Activated naive CD4-positive, alpha-beta T cell treated with anti-CD3 and anti-CD28 coated beads, Interleukin-2, amount 50 U/mL, for 72 hours (primary cell): ENCODE results near the gene GPC6. TPM values are rescaled to one million over a fixed set of nuclear protein-coding genes. Genes with fewer than 3 reads are reported as not detected.

Experiments
- ATAC-seq, 2 donors: fragments of 150-1000 bp; cut with Tn5 transposase; 2 replicates each; pipeline ENCODE4 v1.10.0; 2021; ENCODE audit warnings: mild to moderate bottlenecking in 2 of 2, moderate library complexity in 2 of 2
- DNase-seq, 2 donors: peaks; one replicate each; pipeline ENCODE4 v3.0.0; 2021 to 2022; ENCODE audit warnings: low spot score in 2 of 2
- H3K27ac Mint-ChIP-seq, 2 donors: one replicate each; pipeline ENCODE4 v1.8.0; 2022; ENCODE audit warnings: mild to moderate bottlenecking in 2 of 2, mixed read lengths in 2 of 2
- H3K36me3 Mint-ChIP-seq, 2 donors: one replicate each; pipeline ENCODE4 v1.8.0; 2022; ENCODE audit warnings: mixed read lengths in 2 of 2
- H3K9me3 Mint-ChIP-seq, 2 donors: one replicate each; pipeline ENCODE4 v1.8.0; 2022; ENCODE audit warnings: mixed read lengths in 2 of 2
- total RNA-seq, 2 donors: library from RNA; stranded (reverse); gene quantifications; one replicate each; pipeline ENCODE4 v1.2.3, GENCODE V29; 2022

Gene GPC6
- total RNA-seq, 2 donors from 2014 or later = not detected

DNA sequence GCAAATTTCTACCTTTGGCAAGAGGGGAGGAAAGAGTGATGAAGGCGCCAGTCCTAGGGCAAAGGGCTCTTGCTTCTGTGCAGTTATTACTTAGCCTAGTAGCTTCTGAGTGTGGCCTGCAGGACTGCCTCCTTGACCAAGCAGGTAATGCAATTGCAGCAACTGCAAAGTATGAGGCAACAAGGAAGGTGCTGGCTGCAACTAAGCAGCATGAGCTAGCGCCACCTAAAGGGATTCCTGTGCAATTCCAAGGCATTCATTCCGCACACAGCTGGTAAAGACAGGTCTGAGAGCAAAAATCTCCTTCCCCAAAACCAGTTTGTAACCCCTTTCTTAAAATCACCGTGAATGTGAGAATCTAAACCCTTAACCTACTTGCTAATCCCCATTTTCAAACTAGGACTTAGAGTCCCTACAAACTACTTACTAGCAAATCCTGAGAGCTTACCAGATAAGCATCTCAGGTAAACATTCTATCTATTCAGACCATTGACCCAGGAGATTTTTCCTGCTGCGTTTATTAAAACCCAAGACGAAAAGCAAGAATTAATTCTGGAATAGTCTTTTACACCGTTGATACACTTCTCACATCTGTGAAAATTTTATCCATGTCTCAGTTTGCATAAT, 1190.0 kb downstream of the GPC6 start:
- peaks cover 16 to 32% of the 10 kb centered on the region in 2 donors for H3K36me3 Mint-ChIP-seq
- H3K27ac Mint-ChIP-seq = no peak overlapping the region
- DNase-seq (no peak), ATAC-seq (no peak)
- peaks cover 10 to 20% of the 10 kb centered on the region in 2 donors for H3K9me3 Mint-ChIP-seq

DNA sequence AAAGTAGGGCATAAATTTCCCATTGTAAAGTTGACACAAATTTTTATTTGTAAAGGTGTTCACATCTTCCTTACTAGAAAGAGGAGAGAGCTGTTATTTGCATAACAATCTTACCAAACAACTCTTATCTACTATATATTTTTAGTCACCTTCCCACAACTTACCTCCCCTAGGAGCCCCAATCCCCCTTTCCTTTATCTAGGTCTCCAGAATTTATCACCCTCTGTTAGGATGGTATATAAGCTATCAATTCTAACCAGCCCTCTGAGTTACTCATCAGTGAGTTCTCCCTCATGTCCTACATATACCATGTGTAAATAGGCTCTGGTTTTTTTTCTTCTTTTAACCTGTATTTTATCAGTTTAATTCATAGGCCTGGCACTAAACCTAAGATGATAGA, 1190.7 kb downstream of the GPC6 start:
- Mint-ChIP-seq H3K27ac (no peak overlapping the region), H3K9me3 (peaks cover 12 to 23% of the 10 kb centered on the region in 2 donors), H3K36me3 (peaks cover 16 to 37% of the 10 kb centered on the region in 2 donors)
- ATAC-seq (no peak), DNase-seq (no peak)

DNA sequence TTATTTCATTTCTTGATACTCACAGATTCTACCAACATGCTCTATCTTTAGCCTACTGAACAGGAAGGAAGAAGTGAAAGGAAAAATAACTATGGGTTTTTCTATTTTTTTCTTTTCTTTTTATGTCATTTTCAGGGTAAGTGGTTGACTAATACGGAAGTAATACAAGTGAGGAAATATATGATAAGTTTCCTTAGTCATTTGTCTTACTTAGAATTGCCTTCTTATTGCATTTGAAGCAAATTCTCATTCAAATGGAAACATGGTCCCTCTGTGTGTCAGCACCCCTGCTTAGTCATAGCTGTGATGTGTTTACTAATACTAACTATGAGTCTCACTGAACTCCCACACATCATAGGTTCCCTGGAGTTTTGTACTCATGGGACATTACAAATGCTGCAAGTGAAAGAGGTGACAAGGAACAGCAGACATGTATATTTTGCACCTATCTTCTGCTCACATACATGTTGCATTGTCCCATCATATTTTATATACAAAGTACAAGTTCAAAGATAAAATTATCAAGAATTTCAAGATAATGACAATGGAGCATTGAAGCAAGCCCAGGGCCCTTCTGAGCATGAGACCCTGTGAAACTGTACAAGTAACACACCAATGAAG, 1192.8 kb downstream of the GPC6 start:
- H3K27ac Mint-ChIP-seq = peak overlapping the region; percentile 94 to 95
- ATAC-seq (peak; percentile 97 to 98), DNase-seq (peak in 1 of 2 donors; percentile 45)
- H3K9me3 Mint-ChIP-seq = peaks cover 12 to 23% of the 10 kb centered on the region in 2 donors
- H3K36me3 Mint-ChIP-seq = peaks cover 16 to 37% of the 10 kb centered on the region in 2 donors

DNA sequence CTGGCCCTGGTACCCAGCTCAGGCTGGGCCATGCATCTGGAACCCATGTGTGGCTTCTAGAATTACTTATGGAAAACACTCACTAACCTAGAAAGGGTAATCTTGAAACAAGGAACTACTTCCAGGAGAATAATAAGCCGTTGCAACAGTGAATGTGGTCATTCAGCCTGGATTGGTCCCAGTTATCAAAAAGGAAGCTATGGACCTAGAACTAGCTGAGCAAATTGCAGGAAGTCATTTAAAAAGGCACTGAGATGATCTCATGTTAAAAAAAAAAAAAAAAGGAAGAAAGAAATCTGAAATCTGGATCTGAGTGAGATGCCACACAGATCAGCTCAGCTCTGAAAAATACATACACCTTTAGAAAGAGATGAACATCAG, 1193.3 kb downstream of the GPC6 start:
- no peak for DNase-seq
- Mint-ChIP-seq H3K9me3 (peaks cover 12 to 23% of the 10 kb centered on the region in 2 donors), H3K27ac (peak overlapping the region; percentile 72 to 94), H3K36me3 (peaks cover 16 to 37% of the 10 kb centered on the region in 2 donors)
- peak in 1 of 2 donors; percentile 2 for ATAC-seq

DNA sequence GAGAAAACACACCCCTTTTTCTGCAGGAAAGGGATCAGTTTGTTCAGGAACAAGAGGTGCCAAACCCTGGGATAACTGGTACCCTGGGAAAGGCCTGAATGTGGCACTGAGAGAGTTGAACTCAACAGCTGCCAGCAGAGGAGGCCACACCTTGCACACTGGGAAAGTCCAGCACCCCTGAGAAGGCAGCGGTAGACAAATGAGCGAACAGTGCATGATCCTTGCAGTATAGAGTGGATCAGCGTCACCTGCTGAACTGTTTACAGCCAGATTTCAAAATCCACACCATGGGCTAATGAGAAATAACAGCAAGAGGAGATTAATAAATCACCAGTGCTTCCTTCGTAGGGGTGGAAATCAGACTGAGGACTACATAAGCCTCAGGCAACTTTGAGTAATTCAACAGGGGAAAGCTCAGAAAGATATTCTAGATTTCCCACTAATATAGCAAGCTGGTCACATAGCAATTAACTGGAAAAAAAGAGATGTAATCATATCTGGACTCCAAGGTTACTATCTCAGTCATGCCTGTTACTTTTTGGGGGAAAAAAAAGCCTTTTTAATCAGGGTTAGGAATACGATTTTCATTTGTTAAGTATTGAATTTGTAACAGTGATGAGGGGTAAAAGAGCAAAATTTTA, 1200.8 kb downstream of the GPC6 start:
- ATAC-seq = no peak
- H3K36me3 Mint-ChIP-seq = no peaks in the 10 kb centered on the region
- no peak overlapping the region for H3K27ac Mint-ChIP-seq
- DNase-seq = no peak
- no peaks in the 10 kb centered on the region for H3K9me3 Mint-ChIP-seq

DNA sequence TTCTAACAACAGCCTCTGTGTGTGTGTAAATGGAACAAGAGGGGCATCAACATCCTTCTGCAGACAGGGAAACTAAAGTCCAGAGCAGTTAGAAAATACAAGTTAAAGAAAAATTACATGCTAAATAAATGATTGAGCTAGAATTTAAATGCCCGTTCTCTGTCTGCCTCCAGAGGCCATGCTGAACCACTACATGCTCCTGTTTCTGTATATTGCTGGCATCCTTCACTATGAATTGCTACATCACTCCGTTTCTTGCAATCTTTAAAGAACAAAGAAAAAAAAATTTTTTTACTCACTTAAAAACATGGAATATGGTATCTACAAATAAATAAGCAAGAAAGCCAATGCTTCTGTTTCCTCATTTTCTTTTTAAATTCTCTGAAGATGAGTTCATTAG, 1205.0 kb downstream of the GPC6 start:
- Mint-ChIP-seq H3K36me3 (no peaks in the 10 kb centered on the region), H3K9me3 (no peaks in the 10 kb centered on the region), H3K27ac (peak overlapping the region in 1 of 2 donors; percentile 49)
- DNase-seq (no peak), ATAC-seq (no peak)

DNA sequence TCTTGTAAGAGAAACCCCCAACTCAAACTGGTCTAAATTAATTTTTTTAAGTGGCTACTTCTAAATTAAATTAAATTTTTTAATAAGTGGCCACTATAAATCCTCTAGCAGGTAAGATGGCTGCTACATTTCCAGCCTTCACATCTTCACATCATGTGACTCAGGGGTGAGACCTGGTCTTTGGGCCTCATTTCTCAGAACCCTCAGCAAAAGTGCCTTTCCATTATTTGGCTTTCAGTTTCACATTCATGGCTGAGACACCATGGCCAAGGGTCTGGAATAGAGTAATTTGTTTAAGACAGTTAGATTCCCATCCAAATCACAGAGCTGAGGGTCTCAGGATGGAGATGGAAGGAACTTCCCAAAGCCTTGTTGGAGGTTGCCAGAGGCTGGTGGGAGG, 1205.4 kb downstream of the GPC6 start:
- no peaks in the 10 kb centered on the region for H3K9me3 Mint-ChIP-seq
- ATAC-seq (peak in 1 of 2 donors; percentile 46), DNase-seq (no peak)
- peak overlapping the region in 1 of 2 donors; percentile 49 for H3K27ac Mint-ChIP-seq
- H3K36me3 Mint-ChIP-seq = no peaks in the 10 kb centered on the region

DNA sequence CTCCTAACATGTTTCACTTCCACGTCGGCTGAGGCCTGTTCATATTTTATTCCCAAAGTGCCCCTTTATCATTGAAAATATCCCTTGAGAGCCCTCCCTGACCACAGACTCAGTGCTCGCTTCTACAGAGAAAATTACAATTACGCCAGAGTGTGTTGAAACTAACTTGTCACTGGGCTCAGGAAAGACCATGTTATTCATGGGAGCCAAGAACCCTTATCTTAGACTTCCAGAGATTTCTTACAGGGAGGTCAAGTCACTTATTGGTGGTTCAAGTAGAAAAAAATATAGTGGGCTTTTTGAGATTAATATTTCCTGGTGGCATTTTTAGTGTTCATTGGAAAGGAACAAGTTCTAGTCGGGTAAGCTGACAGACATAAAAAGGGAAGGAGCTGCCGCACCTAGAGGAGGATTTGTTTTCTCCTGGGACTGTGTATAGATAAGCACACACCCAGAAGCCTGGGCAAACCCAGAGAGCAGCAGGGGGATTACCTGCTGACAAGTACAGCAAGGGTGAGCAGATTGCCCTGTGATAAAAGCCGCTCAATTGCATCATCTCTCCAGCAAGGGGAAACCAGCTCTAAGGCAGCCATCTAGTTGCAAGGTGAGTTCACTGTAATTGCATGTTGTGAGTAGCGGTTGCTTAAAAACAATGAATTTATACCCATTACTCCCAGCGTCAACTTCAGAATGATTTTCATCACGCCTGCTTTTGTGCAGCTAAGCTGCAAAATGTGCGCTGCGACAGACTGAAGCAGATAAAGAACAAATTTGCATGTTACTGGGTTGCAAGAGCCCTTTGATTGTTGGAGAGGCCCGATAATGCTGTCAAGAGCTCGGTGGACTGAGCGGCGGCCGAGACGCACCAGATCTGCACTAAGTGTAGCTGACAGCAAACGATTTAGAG, 1206.7 kb downstream of the GPC6 start:
- H3K27ac Mint-ChIP-seq = peak overlapping the region in 1 of 2 donors; percentile 49
- H3K9me3 Mint-ChIP-seq = no peaks in the 10 kb centered on the region
- DNase-seq (no peak), ATAC-seq (peak; percentile 30 to 81)
- no peaks in the 10 kb centered on the region for H3K36me3 Mint-ChIP-seq

DNA sequence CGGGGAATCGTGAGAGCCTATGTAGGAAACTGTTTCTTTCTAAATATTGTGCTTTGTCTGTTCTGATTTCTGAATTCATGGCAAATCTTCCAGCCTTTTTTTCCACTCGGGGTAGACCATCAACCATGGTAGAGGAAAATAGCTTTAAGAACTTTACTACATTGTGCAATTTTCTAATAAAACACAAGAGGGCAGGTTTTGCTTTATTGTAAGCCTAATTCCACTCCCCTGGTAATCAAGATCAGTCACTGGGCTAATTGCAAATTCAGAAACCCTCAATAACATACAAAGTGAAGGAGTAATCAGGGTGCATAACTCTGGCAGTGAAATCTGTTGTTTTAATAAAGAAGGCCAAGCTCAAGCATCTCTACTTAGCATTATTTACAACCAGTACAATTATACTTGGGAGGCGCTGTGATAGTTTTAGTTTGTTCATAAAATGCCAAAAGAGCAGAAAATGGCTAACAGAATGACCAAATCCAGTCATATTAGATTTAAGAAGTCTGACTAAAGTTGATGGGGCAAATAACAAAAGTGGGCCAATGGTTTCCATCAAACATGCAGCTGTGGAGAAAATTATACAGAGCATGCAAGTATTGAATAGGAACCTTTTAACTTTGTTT, 1209.1 kb downstream of the GPC6 start:
- no peak overlapping the region for H3K27ac Mint-ChIP-seq
- ATAC-seq (peak; percentile 47 to 70), DNase-seq (no peak)
- H3K9me3 Mint-ChIP-seq = no peaks in the 10 kb centered on the region
- no peaks in the 10 kb centered on the region for H3K36me3 Mint-ChIP-seq

DNA sequence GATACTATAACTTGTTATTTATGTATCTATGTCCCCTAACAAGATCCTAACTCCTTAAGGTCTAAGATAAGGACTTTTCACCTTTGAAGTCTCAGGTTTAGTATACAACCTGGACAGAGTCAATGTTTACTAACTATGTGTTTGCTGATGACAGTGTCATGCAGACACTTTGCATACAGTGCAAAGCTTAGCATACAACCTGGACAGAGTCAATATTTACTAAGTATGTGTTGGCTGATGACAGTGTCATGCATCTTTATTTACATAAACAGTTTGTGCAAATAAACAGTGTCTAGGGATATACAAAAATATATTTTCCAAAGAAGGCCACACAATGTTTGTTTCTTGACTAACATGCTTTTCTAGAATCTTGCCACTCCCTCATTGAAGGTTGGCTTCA, 1218.2 kb downstream of the GPC6 start:
- DNase-seq (no peak), ATAC-seq (no peak)
- H3K9me3 Mint-ChIP-seq = no peaks in the 10 kb centered on the region

DNA sequence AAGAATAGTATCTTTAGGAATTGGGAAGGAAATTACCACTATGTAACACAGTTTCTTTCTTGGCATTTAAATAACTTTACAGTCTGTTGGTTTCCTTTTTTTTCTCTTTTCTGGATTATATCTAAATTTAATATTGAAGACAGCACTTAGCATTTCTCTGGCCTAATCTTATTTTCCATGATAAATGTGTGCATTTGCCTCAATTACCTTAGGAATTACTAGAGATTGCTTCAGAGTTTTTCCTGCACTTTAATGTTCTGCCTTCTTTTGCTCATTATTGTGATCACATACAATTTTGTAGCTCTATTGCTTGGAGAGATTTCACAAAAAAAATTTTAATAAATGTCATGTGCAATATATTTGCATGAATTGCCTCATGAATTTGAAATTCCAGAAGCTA, 1227.7 kb downstream of the GPC6 start:
- Mint-ChIP-seq H3K9me3 (no peaks in the 10 kb centered on the region), H3K36me3 (no peaks in the 10 kb centered on the region), H3K27ac (no peak overlapping the region)
- DNase-seq = no peak
- ATAC-seq = no peak

More for the DNA sequence above, 1218.2 kb downstream of the GPC6 start:
- no peaks in the 10 kb centered on the region for H3K36me3 Mint-ChIP-seq
- no peak overlapping the region for H3K27ac Mint-ChIP-seq

DNA sequence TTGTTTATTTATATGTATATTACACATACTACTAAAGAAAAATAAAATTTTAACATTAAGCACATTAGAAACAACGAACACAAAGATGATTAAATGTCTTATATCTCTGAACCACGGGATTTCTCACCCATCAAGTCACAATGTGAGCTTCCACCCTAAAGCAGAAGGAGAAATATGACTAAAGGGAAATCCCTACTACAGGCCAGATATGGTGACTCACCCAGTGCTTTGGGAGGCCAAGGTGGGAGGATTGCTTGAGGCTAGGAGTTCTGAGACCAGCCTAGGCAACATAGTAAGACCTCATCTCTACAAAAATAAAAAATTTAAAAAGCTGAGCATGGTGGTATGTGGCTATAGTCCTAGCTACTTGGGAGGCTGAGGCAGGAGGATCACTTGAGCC, 1228.3 kb downstream of the GPC6 start:
- ATAC-seq (peak; percentile 84 to 97), DNase-seq (no peak)
- Mint-ChIP-seq H3K27ac (no peak overlapping the region), H3K36me3 (no peaks in the 10 kb centered on the region), H3K9me3 (no peaks in the 10 kb centered on the region)

DNA sequence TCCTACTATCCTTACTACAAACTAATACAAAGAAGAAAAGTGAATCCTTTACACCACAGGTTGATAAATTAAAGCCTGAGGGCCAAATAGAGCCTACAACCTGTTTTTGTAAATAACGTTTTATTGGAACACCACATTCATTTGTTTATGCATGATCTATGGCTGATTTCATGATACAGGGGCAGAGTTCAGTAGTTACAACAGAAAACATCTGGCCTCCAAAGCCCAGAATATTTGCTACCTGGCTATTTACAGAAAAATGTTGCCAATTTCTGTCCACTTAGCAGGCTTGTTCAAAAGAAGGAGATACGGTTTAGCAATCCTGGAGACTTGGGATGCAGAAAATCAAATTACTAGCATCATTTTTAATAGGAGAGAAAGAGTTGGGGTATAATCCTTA, 1228.8 kb downstream of the GPC6 start:
- Mint-ChIP-seq H3K36me3 (no peaks in the 10 kb centered on the region), H3K9me3 (no peaks in the 10 kb centered on the region), H3K27ac (no peak overlapping the region)
- ATAC-seq (no peak), DNase-seq (no peak)
